Large intestine (tissue), 3 donors: ENCODE results near the gene PRTFDC1. TPM values are rescaled to one million over a fixed set of nuclear protein-coding genes. Genes with fewer than 3 reads are reported as not detected.

Experiments used
- DNase-seq, 2 donors: peaks; one replicate each; pipeline versions ENCODE4 v3.0.0 to v3.0.0-alpha.2; 2013
- H3K27ac ChIP-seq: one replicate; pipeline ENCODE4 v1.5.1; 2013; ENCODE audit warnings: low read length
- H3K27me3 ChIP-seq: 2 replicates; pipeline ENCODE4 v1.6.1; 2013; ENCODE audit warnings: low read length; ENCODE audit not compliant: control insufficient read depth, insufficient read depth
- H3K36me3 ChIP-seq: 2 replicates; pipeline ENCODE4 v1.6.1; 2013; ENCODE audit warnings: low read length; ENCODE audit not compliant: control insufficient read depth, insufficient read depth
- H3K4me1 ChIP-seq: one replicate; pipeline ENCODE4 v1.6.1; 2013; ENCODE audit warnings: low read length; ENCODE audit not compliant: control insufficient read depth, insufficient read depth
- H3K4me3 ChIP-seq: one replicate; pipeline ENCODE4 v1.5.1; 2013; ENCODE audit warnings: low read length
- H3K9me3 ChIP-seq: one replicate; pipeline ENCODE4 v1.6.1; 2013; ENCODE audit warnings: mild to moderate bottlenecking, low read depth, low read length, moderate library complexity; ENCODE audit not compliant: control insufficient read depth
- WGBS: methylation state at CpG from one replicate; pipeline ENCODE4 v1.1.5; 2013; ENCODE audit warnings: low lambda C conversion rate; ENCODE audit not compliant: insufficient coverage; 5-methylcytosine and 5-hydroxymethylcytosine counted together
- polyA plus RNA-seq: library from polyadenylated mRNA; unstranded; fragments of 120-200 nt; gene quantifications from one replicate; pipeline ENCODE4 v1.2.1, GENCODE V29; 2013

Gene PRTFDC1
- polyA plus RNA-seq, 1 donor = 34.3 TPM

DNA sequence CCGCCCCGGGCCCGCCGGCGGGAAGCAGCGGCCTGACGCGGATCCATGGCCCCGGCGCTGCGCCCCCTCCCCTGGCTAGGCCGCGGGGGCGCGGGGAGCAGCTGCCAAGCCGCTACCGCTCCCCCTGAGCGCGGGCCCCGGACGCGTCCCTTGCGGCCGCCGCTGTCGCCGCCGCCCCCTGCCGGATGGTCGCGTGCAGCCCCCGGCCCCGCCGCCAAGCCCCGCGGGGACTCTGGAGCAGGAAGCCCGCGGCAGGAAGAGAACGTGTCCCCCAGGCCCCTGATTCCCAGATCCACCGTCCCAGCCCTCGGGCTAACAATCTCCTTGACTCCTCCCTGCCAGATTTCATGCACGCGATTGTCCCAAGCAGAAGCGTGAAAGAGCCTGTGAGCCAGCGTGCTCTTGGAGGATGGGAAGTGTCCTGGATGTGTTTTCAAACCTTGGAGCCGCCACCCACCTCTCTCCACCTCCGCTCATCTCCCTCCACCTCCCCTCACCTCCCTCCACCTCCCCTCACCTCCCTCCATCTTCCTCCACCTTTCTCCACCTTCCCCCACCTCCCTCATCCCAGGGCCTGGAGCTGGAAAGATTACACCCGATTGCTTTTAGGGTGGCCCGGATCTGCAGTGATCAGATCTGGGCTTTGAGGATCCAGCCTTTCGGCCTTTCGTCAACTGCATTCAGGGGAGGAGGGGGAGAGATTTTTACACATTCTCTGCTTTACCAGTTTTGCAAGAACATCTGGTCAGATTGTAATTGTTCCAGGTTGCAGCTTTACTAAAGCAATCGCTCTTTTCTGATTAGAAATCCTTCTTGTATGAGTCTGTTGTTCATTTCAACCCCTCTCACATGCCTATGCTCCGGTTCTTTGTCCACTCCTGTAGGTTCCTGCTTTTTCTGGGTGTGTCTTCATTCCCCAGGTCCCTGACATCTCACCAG lies 570 bp upstream of the PRTFDC1 start:
- Histone ChIP-seq H3K9me3 (no peaks in the 10 kb centered on the region), H3K36me3 (no peaks in the 10 kb centered on the region), H3K27me3 (no peaks in the 10 kb centered on the region), H3K4me3 (peak overlapping the region; percentile 71), H3K4me1 (peaks cover 16% of the 10 kb centered on the region), H3K27ac (peak overlapping the region; percentile 2)
- DNase-seq = peak; percentile 49 to 78
- WGBS = 0% methylated on average over 1 of the region's 53 CpGs

DNA sequence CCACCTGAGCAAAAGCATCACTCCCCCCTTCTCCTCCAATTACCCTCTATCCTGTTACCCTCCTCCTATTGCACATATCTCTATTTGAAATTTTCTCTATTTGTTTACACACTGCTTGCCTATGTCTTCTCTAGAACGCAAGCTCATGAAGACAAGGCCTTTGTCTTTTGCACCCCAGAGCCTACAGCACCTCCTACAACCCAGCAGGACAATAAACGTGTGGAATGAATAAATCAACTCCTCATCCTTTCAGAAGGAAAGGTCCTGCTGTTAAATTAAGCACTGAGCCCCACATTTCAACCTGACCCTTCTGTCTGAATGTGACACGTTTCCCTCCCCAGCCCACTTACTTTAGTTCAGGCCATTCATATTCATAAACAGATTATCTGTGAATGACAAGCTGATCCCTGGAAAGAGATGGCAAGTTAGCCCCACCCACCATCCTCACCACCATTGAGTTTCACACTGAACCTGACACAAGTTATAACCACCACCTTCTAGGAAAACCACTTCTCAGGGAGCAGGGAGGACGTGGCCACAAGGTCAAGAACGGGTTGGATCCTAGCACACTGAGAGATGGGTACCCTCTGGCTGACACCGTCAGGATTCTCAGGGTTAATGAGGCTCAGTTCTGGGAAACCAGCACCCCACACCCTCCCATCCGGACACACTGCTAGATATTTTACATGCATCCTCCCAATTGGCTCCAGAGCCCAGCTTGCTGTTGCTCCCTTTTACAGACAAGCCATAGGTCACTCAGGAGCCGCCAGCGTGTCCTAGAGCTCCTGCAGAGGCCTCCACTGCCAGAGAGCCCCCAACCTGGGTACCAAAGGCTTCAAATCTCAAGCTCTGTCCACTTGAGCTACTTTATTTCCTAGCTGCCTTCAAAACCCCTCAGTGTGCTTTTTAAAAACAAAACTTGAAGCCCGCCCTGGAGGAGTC lies 934 bp downstream of the PRTFDC1 start:
- no CpG with 5 or more reads among the region's 10 CpGs for WGBS
- Histone ChIP-seq H3K4me1 (peaks cover 16% of the 10 kb centered on the region), H3K9me3 (no peaks in the 10 kb centered on the region), H3K36me3 (no peaks in the 10 kb centered on the region), H3K27me3 (no peaks in the 10 kb centered on the region), H3K4me3 (peak overlapping the region; percentile 71), H3K27ac (peak overlapping the region; percentile 59)
- DNase-seq = peak in 1 of 2 donors; percentile 68

- Histone ChIP-seq H3K27me3 (no peaks in the 10 kb centered on the region), H3K36me3 (no peaks in the 10 kb centered on the region), H3K27ac (no peak overlapping the region), H3K4me1 (peaks cover 16% of the 10 kb centered on the region), H3K4me3 (no peak overlapping the region), H3K9me3 (no peaks in the 10 kb centered on the region)
- no peak for DNase-seq
- 91% methylated on average over 1 of the region's 5 CpGs for WGBS
Measured at GRCh38 chr10:24950439-24950838, 2.0 kb downstream of the PRTFDC1 start.

- Histone ChIP-seq H3K36me3 (no peaks in the 10 kb centered on the region), H3K9me3 (no peaks in the 10 kb centered on the region), H3K4me3 (no peak overlapping the region), H3K27me3 (no peaks in the 10 kb centered on the region), H3K27ac (no peak overlapping the region), H3K4me1 (peaks cover 21% of the 10 kb centered on the region)
- WGBS = no CpG with 5 or more reads among the region's 3 CpGs
- no peak for DNase-seq
Measured at GRCh38 chr10:24949616-24950015, 2.8 kb downstream of the PRTFDC1 start.

DNA sequence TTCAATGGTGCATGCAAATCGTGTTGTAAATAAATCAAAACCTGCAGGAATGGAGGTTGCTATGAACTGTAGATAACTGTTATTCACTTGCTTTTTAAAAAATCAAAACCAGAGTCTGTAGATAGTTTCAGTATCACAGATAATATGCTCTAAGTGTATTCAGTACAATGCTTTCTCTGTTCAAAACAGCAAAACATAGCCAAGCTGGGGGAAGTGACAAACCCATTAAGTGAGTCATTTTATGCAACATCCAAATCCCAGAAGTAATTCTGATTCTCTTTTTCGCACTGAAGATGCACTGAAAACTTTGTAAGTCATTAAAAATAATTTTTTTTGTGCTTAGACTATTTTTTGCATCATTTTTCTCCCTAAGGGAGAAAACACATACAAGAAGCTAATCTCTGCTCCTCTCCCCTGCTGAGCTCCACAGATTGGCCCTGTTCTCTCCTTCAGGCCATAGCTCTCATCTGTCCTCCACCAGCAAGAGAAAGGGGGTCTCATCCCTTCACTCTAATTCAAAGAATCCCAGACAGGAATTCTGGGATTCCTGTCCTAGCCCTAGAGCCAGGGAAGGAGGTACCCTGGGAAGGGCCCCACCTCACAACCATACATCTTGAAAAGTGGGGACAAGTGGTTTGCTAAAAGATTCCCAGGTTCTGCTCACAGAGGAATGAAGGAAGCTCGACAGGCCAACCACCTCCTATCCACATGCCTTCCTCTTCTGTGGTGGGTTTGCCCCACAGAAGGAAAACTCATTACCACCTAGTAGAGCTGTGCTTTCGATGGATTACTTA lies 4.9 kb downstream of the PRTFDC1 start:
- no peaks in the 10 kb centered on the region for H3K9me3 ChIP-seq
- H3K36me3 ChIP-seq = no peaks in the 10 kb centered on the region
- H3K4me1 ChIP-seq = peaks cover 20% of the 10 kb centered on the region
- no peak overlapping the region for H3K27ac ChIP-seq
- DNase-seq = no peak
- no peak overlapping the region for H3K4me3 ChIP-seq
- H3K27me3 ChIP-seq = no peaks in the 10 kb centered on the region
- WGBS = 88% methylated on average over 3 of the region's 4 CpGs

DNA sequence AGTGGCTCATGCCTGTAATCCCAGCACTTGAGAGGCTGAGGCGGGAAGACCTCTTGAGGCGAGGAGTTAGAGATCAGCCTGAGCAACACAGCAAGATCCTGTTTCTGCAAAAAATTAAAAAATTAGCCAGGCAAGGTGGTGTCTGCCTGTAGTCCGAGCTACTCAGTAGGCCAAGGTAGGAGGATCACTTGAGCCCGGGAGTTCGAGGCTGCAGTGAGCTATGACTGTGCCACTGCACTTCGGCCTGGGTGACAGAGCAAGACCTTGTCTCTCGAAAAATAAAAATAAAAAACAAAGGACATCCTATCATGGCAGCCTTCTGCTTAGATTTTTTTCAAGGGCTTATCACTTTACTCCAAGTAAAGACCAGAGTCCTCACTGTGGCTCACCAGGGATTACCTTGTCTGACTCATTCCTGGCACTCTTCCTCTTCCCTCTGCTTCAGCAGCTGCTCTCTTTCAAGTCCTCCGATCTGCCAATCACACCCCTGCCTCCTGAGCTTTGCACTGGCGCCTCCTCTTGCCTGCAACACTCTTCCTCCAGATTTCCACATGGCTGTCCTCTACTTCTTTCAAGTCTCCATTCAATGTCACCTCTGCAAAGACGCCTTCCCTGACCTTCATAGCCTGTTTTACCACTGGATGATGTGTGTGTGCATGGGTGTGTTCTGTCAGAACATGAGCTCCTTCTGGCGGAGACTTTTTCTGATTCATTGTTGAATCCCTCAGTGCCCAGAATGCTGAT lies 7.7 kb downstream of the PRTFDC1 start:
- no peaks in the 10 kb centered on the region for H3K9me3 ChIP-seq
- H3K36me3 ChIP-seq = no peaks in the 10 kb centered on the region
- DNase-seq = peak; percentile 84 to 91
- no peak overlapping the region for H3K4me3 ChIP-seq
- H3K27ac ChIP-seq = peak overlapping the region; percentile 47
- H3K4me1 ChIP-seq = peaks cover 12% of the 10 kb centered on the region
- WGBS = 45% methylated on average over 3 of the region's 11 CpGs
- no peaks in the 10 kb centered on the region for H3K27me3 ChIP-seq

DNA sequence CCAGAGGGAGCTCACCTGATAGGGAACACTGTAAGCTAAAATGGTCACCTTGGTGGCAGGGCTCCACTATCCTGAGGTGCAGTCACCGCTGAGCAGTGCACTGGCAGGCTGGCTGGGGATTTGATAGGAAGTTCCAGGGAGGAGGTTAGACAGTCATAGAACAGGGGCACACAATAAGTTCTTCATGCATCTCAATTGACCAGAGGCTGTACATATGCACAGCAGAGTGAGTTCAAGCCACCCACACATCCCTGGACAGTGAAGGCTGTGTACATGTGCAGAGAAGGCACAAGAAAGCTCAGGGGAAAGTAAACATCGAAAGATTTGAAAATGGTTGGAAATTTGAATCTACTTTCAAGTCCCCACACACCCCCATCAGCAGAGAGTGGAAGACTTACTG lies 13.9 kb downstream of the PRTFDC1 start:
- Histone ChIP-seq H3K4me3 (no peak overlapping the region), H3K27ac (no peak overlapping the region), H3K36me3 (peaks cover 7% of the 10 kb centered on the region), H3K4me1 (peaks cover 6% of the 10 kb centered on the region), H3K27me3 (no peaks in the 10 kb centered on the region), H3K9me3 (no peaks in the 10 kb centered on the region)
- no CpG with 5 or more reads among the region's 2 CpGs for WGBS
- DNase-seq = no peak

- peaks cover 7% of the 10 kb centered on the region for H3K36me3 ChIP-seq
- DNase-seq = no peak
- no peak overlapping the region for H3K4me3 ChIP-seq
- peaks cover 6% of the 10 kb centered on the region for H3K4me1 ChIP-seq
- no peaks in the 10 kb centered on the region for H3K9me3 ChIP-seq
- no peaks in the 10 kb centered on the region for H3K27me3 ChIP-seq
- no CpG with 5 or more reads among the region's 5 CpGs for whole genome bisulfite sequencing
- H3K27ac ChIP-seq = no peak overlapping the region
Measured at GRCh38 chr10:24938076-24938475, 14.3 kb downstream of the PRTFDC1 start.

GRCh38 chr10:24935504-24936292 lies 16.7 kb downstream of the PRTFDC1 start:
- Histone ChIP-seq H3K27ac (peak overlapping the region; percentile 77), H3K36me3 (peaks cover 7% of the 10 kb centered on the region), H3K27me3 (no peaks in the 10 kb centered on the region), H3K4me3 (no peak overlapping the region), H3K4me1 (peaks cover 6% of the 10 kb centered on the region), H3K9me3 (no peaks in the 10 kb centered on the region)
- peak; percentile 91 to 96 for DNase-seq
- 20% methylated on average over 4 of the region's 8 CpGs for WGBS
